Loucy (cell line): Measurements from ENCODE around the gene GGA1.

Experiments used
- EZH2phosphoT487 ChIP-seq: fragments of 200-600 bp; IDR thresholded peaks from 2 replicates; pipeline ENCODE4 v1.6.1; 2018; ENCODE audit warnings: antibody characterized with exemption, mild to moderate bottlenecking, moderate library complexity, borderline replicate concordance
- TF ChIP-seq, protein P1 (sequence below): fragments of 200-600 bp; sonication (generic); conservative IDR thresholded peaks from 2 replicates; pipeline ENCODE4 v1.5.1; 2014; ENCODE audit warnings: mild to moderate bottlenecking, antibody characterized with exemption, low read length

DNA sequence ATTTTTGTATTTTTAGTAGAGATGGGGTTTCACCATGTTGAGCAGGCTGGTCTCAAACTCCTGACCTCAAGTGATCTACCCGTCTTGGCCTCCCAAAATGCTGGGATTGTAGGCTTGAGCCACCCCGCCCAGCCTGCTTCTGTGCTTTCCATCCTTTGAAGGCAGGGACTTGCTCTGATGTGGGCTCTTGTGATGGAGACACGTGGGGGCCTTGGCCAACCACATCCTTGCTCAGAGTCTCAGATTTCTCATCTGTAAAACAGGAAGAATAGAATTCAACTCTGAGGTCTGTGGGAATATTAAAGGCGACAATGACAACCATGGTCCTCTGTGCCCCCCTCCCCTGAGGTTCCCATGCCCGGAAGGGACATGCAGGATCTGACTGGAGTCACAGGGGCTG lies 3.8 kb upstream of the GGA1 start:
- TF ChIP-seq, protein P1, sequence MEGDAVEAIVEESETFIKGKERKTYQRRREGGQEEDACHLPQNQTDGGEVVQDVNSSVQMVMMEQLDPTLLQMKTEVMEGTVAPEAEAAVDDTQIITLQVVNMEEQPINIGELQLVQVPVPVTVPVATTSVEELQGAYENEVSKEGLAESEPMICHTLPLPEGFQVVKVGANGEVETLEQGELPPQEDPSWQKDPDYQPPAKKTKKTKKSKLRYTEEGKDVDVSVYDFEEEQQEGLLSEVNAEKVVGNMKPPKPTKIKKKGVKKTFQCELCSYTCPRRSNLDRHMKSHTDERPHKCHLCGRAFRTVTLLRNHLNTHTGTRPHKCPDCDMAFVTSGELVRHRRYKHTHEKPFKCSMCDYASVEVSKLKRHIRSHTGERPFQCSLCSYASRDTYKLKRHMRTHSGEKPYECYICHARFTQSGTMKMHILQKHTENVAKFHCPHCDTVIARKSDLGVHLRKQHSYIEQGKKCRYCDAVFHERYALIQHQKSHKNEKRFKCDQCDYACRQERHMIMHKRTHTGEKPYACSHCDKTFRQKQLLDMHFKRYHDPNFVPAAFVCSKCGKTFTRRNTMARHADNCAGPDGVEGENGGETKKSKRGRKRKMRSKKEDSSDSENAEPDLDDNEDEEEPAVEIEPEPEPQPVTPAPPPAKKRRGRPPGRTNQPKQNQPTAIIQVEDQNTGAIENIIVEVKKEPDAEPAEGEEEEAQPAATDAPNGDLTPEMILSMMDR = no peak
- TF ChIP-seq EZH2phosphoT487 = no peak
